Tibial nerve (tissue), 4 donors: ENCODE measurements around the gene DBR1. TPM values are rescaled to one million over a fixed set of nuclear protein-coding genes. Genes with fewer than 3 reads are reported as not detected.

Source experiments
- DNase-seq, 2 donors: peaks; one replicate each; pipeline ENCODE4 v3.0.0-alpha.2; 2019; ENCODE audit warnings: low spot score in 2 of 2
- H3K27ac ChIP-seq, 4 donors: fragments of 200-600 bp; sonication (generic) in 3 of 4; one replicate each; pipeline ENCODE4 v1.5.1; 2017 to 2019; ENCODE audit warnings: mild to moderate bottlenecking in 1 of 4
- H3K27me3 ChIP-seq, 2 donors: fragments of 200-600 bp; sonication (generic) in 1 of 2; one replicate each; pipeline versions ENCODE4 v1.5.1 to v1.6.0; 2017 to 2019
- H3K36me3 ChIP-seq, 3 donors: fragments of 200-600 bp; sonication (generic); one replicate each; pipeline ENCODE4 v1.5.1; 2018 to 2019
- H3K4me1 ChIP-seq, 4 donors: fragments of 200-600 bp; sonication (generic) in 3 of 4; one replicate each; pipeline ENCODE4 v1.5.1; 2017 to 2019
- H3K4me3 ChIP-seq, 4 donors: fragments of 200-600 bp; sonication (generic) in 3 of 4; one replicate each; pipeline ENCODE4 v1.5.1; 2017 to 2019; ENCODE audit warnings: mild to moderate bottlenecking in 1 of 4, moderate library complexity in 1 of 4
- H3K9me3 ChIP-seq, 4 donors: fragments of 200-600 bp; sonication (generic) in 3 of 4; one replicate each; pipeline ENCODE4 v1.5.1; 2017 to 2019
- CTCF ChIP-seq, 5 experiments: fragments of 200-600 bp in 3 of 5; fragments of 450-650 bp in 2 of 5; sonication (generic) in 3 of 5; IDR thresholded peaks; one replicate each; pipeline ENCODE4 v1.5.1; 2016 to 2019; ENCODE audit warnings: antibody characterized with exemption in 5 of 5, mild to moderate bottlenecking in 3 of 5, moderate library complexity in 2 of 5
- EP300 ChIP-seq, 2 donors: sonication (generic); formaldehyde crosslinking; IDR thresholded peaks; one replicate each; pipeline ENCODE4 v1.6.1; 2017; ENCODE audit warnings: antibody characterized with exemption in 2 of 2, mild to moderate bottlenecking in 1 of 2
- POLR2A ChIP-seq, 2 donors: fragments of 450-650 bp; IDR thresholded peaks; one replicate each; pipeline ENCODE4 v1.6.1; 2017; ENCODE audit warnings: antibody characterized with exemption in 2 of 2, mild to moderate bottlenecking in 2 of 2, moderate library complexity in 2 of 2
- WGBS, 2 donors: methylation state at CpG; one replicate each; pipeline ENCODE4 v1.1.5; 2018; 5-methylcytosine and 5-hydroxymethylcytosine counted together
- total RNA-seq, 4 donors: library from RNA; depleted of rRNA; stranded (reverse); fragments of >200 nt; gene quantifications; one replicate each; pipeline ENCODE4 v1.1.0, GENCODE V29; 2016

Gene DBR1
- total RNA-seq, 4 donors from 2014 or later: 9.0 to 12.8 (median 10.2) TPM

GRCh38 chr3:138205527-138205926 is 30.8 kb upstream of the DBR1 start:
- Histone ChIP-seq H3K4me1 (peaks cover 0 to 31% (median 0%) of the 10 kb centered on the region in 4 donors), H3K4me3 (no peak overlapping the region), H3K27me3 (no peaks in the 10 kb centered on the region), H3K27ac (no peak overlapping the region), H3K9me3 (no peaks in the 10 kb centered on the region), H3K36me3 (no peaks in the 10 kb centered on the region)
- TF ChIP-seq CTCF (IDR thresholded peaks at IDR 0.05): no peak
- TF ChIP-seq POLR2A (IDR thresholded peaks at IDR 0.05): no peak
- TF ChIP-seq EP300 (IDR thresholded peaks at IDR 0.05): no peak
- no peak for DNase-seq
- 80 to 83% methylated on average over 5 of the region's 5 CpGs for WGBS, 2 donors

- H3K36me3 ChIP-seq: no peaks in the 10 kb centered on the region
- H3K4me3 ChIP-seq: no peak overlapping the region
- TF ChIP-seq POLR2A (IDR thresholded peaks at IDR 0.05) (no peak), CTCF (IDR thresholded peaks at IDR 0.05) (no peak), EP300 (IDR thresholded peaks at IDR 0.05) (no peak)
- WGBS, 2 donors: 85 to 88% methylated on average over 4 of the region's 4 CpGs
- H3K27me3 ChIP-seq: no peaks in the 10 kb centered on the region
- no peaks in the 10 kb centered on the region for H3K9me3 ChIP-seq
- peaks cover 0 to 30% (median 0%) of the 10 kb centered on the region in 4 donors for H3K4me1 ChIP-seq
- no peak for DNase-seq
- no peak overlapping the region for H3K27ac ChIP-seq
These were observed 29.2 kb upstream of the DBR1 start for GRCh38 chr3:138203938-138204337.

GRCh38 chr3:138202945-138203701 is 28.4 kb upstream of the DBR1 start:
- Histone ChIP-seq H3K4me3 (no peak overlapping the region), H3K27me3 (no peaks in the 10 kb centered on the region), H3K36me3 (no peaks in the 10 kb centered on the region), H3K9me3 (no peaks in the 10 kb centered on the region), H3K27ac (no peak overlapping the region), H3K4me1 (peaks cover 0 to 26% (median 0%) of the 10 kb centered on the region in 4 donors)
- no peak for DNase-seq
- 76 to 81% methylated on average over 3 of the region's 3 CpGs for WGBS, 2 donors
- TF ChIP-seq CTCF (IDR thresholded peaks at IDR 0.05) (no peak), EP300 (IDR thresholded peaks at IDR 0.05) (no peak), POLR2A (IDR thresholded peaks at IDR 0.05) (no peak)

- Histone ChIP-seq H3K9me3 (no peaks in the 10 kb centered on the region), H3K27me3 (no peaks in the 10 kb centered on the region), H3K27ac (no peak overlapping the region), H3K4me3 (no peak overlapping the region), H3K36me3 (no peaks in the 10 kb centered on the region), H3K4me1 (peaks cover 0 to 36% (median 0%) of the 10 kb centered on the region in 4 donors)
- 75 to 79% methylated on average over 1 of the region's 1 CpG for WGBS, 2 donors
- TF ChIP-seq CTCF (IDR thresholded peaks at IDR 0.05) (no peak), EP300 (IDR thresholded peaks at IDR 0.05) (no peak), POLR2A (IDR thresholded peaks at IDR 0.05) (no peak)
- DNase-seq: no peak
These were observed 25.7 kb upstream of the DBR1 start for GRCh38 chr3:138200424-138200823.

- no peak for DNase-seq
- peaks cover 0 to 39% (median 0%) of the 10 kb centered on the region in 4 donors for H3K4me1 ChIP-seq
- no peaks in the 10 kb centered on the region for H3K9me3 ChIP-seq
- H3K36me3 ChIP-seq: no peaks in the 10 kb centered on the region
- H3K4me3 ChIP-seq: no peak overlapping the region
- no peak for TF ChIP-seq POLR2A (IDR thresholded peaks at IDR 0.05)
- no peak for TF ChIP-seq EP300 (IDR thresholded peaks at IDR 0.05)
- no peak for TF ChIP-seq CTCF (IDR thresholded peaks at IDR 0.05)
- H3K27ac ChIP-seq: no peak overlapping the region
- no peaks in the 10 kb centered on the region for H3K27me3 ChIP-seq
- 82 to 85% methylated on average over 2 of the region's 2 CpGs for WGBS, 2 donors
These were observed 25.1 kb upstream of the DBR1 start for GRCh38 chr3:138199851-138200250.
